ENCODE measurements around the gene NTM. TPM values are rescaled to one million over a fixed set of nuclear protein-coding genes. Genes with fewer than 3 reads are reported as not detected.

Gene NTM
- total RNA-seq, 8 experiments from 2014 or later: 0.80 to 169 (median 18.6) TPM

- Histone ChIP-seq H3K4me1 (replicated peaks in 1 of 2) (peaks cover 2 to 14% of the 10 kb centered on the region in 2 donors), H3K4me3 (no peak overlapping the region), H3K27ac (no peak overlapping the region)
- WGBS, 10 experiments: 0 to 100% (median 87%) methylated on average over 1 to 6 of the region's 8 CpGs; no CpG with 5 or more reads in 2 of the 10 experiments
- in situ Hi-C loops (cut with MboI; ENCODE audit: low pct_unique_long_range_greater_than_20kb in 2 of 9, low sequenced_read_pairs in 9 of 9, unreplicated experiment in 9 of 9): loop anchor here in 1 of 9 experiments (25.0 kb wide), 1 partner anchor 437 kb away; no protein-coding TSS in a partner anchor
- ATAC-seq (replicated peaks in 6 of 8): no peak
These were observed 128.8 kb downstream of the NTM start for GRCh38 chr11:131499199-131499598.

GRCh38 chr11:131503017-131503416 lies 132.6 kb downstream of the NTM start:
- H3K4me1 ChIP-seq (replicated peaks in 1 of 2): peaks cover 20 to 37% of the 10 kb centered on the region in 2 donors
- no peak for ATAC-seq (replicated peaks in 6 of 8)
- in situ Hi-C loops (cut with MboI; ENCODE audit: low pct_unique_long_range_greater_than_20kb in 2 of 9, low sequenced_read_pairs in 9 of 9, unreplicated experiment in 9 of 9): loop anchor here in 2 of 9 experiments (10.0 to 25.0 kb wide), 2 partner anchors 438 to 441 kb away; no protein-coding TSS in a partner anchor
- H3K4me3 ChIP-seq: no peak overlapping the region
- 17 to 100% (median 60%) methylated on average over 1 of the region's 1 CpG; no CpG with 5 or more reads in 4 of the 10 experiments for WGBS, 10 experiments
- H3K27ac ChIP-seq: no peak overlapping the region

GRCh38 chr11:131504199-131504949 lies 134.0 kb downstream of the NTM start:
- peak; percentile 57 to 97 (median 82) for ATAC-seq (replicated peaks in 6 of 8)
- no peak overlapping the region for H3K4me3 ChIP-seq
- H3K27ac ChIP-seq: no peak overlapping the region
- in situ Hi-C loops (cut with MboI; ENCODE audit: low pct_unique_long_range_greater_than_20kb in 2 of 9, low sequenced_read_pairs in 9 of 9, unreplicated experiment in 9 of 9): loop anchor here in 2 of 9 experiments (10.0 to 25.0 kb wide), 2 partner anchors 440 to 442 kb away; no protein-coding TSS in a partner anchor
- H3K4me1 ChIP-seq (replicated peaks in 1 of 2): peaks cover 20 to 27% of the 10 kb centered on the region in 2 donors
- whole genome bisulfite sequencing, 10 experiments: 0 to 83% (median 27%) methylated on average over 1 to 9 of the region's 15 CpGs; no CpG with 5 or more reads in 2 of the 10 experiments

- H3K27ac ChIP-seq: no peak overlapping the region
- WGBS, 10 experiments: 0 to 63% (median 11%) methylated on average over 1 to 5 of the region's 6 CpGs; no CpG with 5 or more reads in 3 of the 10 experiments
- peak in 5 of 8 experiments; percentile 67 to 93 (median 79) for ATAC-seq (replicated peaks in 6 of 8)
These were observed 135.9 kb downstream of the NTM start for GRCh38 chr11:131506348-131506747.

GRCh38 chr11:131510662-131511061 lies 140.2 kb downstream of the NTM start:
- no peak for ATAC-seq (replicated peaks in 6 of 8)
- in situ Hi-C loops (cut with MboI; ENCODE audit: low pct_unique_long_range_greater_than_20kb in 2 of 9, low sequenced_read_pairs in 9 of 9, unreplicated experiment in 9 of 9): loop anchor here in 1 of 9 experiments (25.0 kb wide), 1 partner anchor 448 kb away; no protein-coding TSS in a partner anchor
- H3K4me3 ChIP-seq: no peak overlapping the region
- peaks cover 23 to 31% of the 10 kb centered on the region in 2 donors for H3K4me1 ChIP-seq (replicated peaks in 1 of 2)
- 0 to 80% (median 56%) methylated on average over 1 to 6 of the region's 8 CpGs; no CpG with 5 or more reads in 2 of the 10 experiments for WGBS, 10 experiments
- no peak overlapping the region for H3K27ac ChIP-seq

More at GRCh38 chr11:131506348-131506747, 135.9 kb downstream of the NTM start:
- peaks cover 20 to 31% of the 10 kb centered on the region in 2 donors for H3K4me1 ChIP-seq (replicated peaks in 1 of 2)
- in situ Hi-C loops (cut with MboI; ENCODE audit: low pct_unique_long_range_greater_than_20kb in 2 of 9, low sequenced_read_pairs in 9 of 9, unreplicated experiment in 9 of 9): loop anchor here in 2 of 9 experiments (10.0 to 25.0 kb wide), 2 partner anchors 442 to 444 kb away; no protein-coding TSS in a partner anchor
- H3K4me3 ChIP-seq: no peak overlapping the region

- WGBS, 10 experiments: 0 to 75% (median 38%) methylated on average over 1 to 7 of the region's 9 CpGs; no CpG with 5 or more reads in 2 of the 10 experiments
- in situ Hi-C loops (cut with MboI; ENCODE audit: low pct_unique_long_range_greater_than_20kb in 2 of 9, low sequenced_read_pairs in 9 of 9, unreplicated experiment in 9 of 9): loop anchor here in 1 of 9 experiments (25.0 kb wide), 1 partner anchor 449 kb away; no protein-coding TSS in a partner anchor
- peaks cover 13 to 25% of the 10 kb centered on the region in 2 donors for H3K4me1 ChIP-seq (replicated peaks in 1 of 2)
- peak in 7 of 8 experiments; percentile 34 to 60 (median 46) for ATAC-seq (replicated peaks in 6 of 8)
- no peak overlapping the region for H3K4me3 ChIP-seq
- no peak overlapping the region for H3K27ac ChIP-seq
These were observed 141.4 kb downstream of the NTM start for GRCh38 chr11:131511794-131512193.

- ATAC-seq (replicated peaks in 6 of 8): no peak
- 0 to 100% (median 67%) methylated on average over 1 to 3 of the region's 3 CpGs; no CpG with 5 or more reads in 3 of the 10 experiments for WGBS, 10 experiments
- Histone ChIP-seq H3K4me3 (no peak overlapping the region), H3K4me1 (replicated peaks in 1 of 2) (peaks cover 12 to 28% of the 10 kb centered on the region in 2 donors), H3K27ac (no peak overlapping the region)
- in situ Hi-C loops (cut with MboI; ENCODE audit: low pct_unique_long_range_greater_than_20kb in 2 of 9, low sequenced_read_pairs in 9 of 9, unreplicated experiment in 9 of 9): loop anchor here in 1 of 9 experiments (25.0 kb wide), 1 partner anchor 450 kb away; no protein-coding TSS in a partner anchor
These were observed 141.8 kb downstream of the NTM start for GRCh38 chr11:131512228-131512627.

- Histone ChIP-seq H3K4me3 (no peak overlapping the region), H3K4me1 (replicated peaks in 1 of 2) (peaks cover 27 to 43% of the 10 kb centered on the region in 2 donors), H3K27ac (no peak overlapping the region)
- WGBS, 10 experiments: 10 to 94% (median 78%) methylated on average over 3 to 6 of the region's 6 CpGs; no CpG with 5 or more reads in 2 of the 10 experiments
- in situ Hi-C loops (cut with MboI; ENCODE audit: low pct_unique_long_range_greater_than_20kb in 2 of 9, low sequenced_read_pairs in 9 of 9, unreplicated experiment in 9 of 9): loop anchor here in 1 of 9 experiments (25.0 kb wide), 1 partner anchor 452 kb away; no protein-coding TSS in a partner anchor
- ATAC-seq (replicated peaks in 6 of 8): no peak
These were observed 143.6 kb downstream of the NTM start for GRCh38 chr11:131514062-131514461.

GRCh38 chr11:131518305-131518838 lies 148.0 kb downstream of the NTM start:
- peak in 7 of 8 experiments; percentile 29 to 95 (median 93) for ATAC-seq (replicated peaks in 6 of 8)
- Histone ChIP-seq H3K27ac (peak overlapping the region in 1 of 2 donors; percentile 44), H3K4me3 (no peak overlapping the region), H3K4me1 (replicated peaks in 1 of 2) (peaks cover 28 to 48% of the 10 kb centered on the region in 2 donors)
- 0 to 44% (median 12%) methylated on average over 1 of the region's 1 CpG; no CpG with 5 or more reads in 4 of the 10 experiments for WGBS, 10 experiments
- in situ Hi-C loops (cut with MboI; ENCODE audit: low pct_unique_long_range_greater_than_20kb in 2 of 9, low sequenced_read_pairs in 9 of 9, unreplicated experiment in 9 of 9): loop anchor here in 1 of 9 experiments (25.0 kb wide), 1 partner anchor 456 kb away; no protein-coding TSS in a partner anchor

GRCh38 chr11:131522851-131523250 lies 152.4 kb downstream of the NTM start:
- Histone ChIP-seq H3K4me1 (replicated peaks in 1 of 2) (peaks cover 22 to 26% of the 10 kb centered on the region in 2 donors), H3K27ac (no peak overlapping the region), H3K4me3 (no peak overlapping the region)
- WGBS, 10 experiments: 0 to 83% (median 48%) methylated on average over 1 to 2 of the region's 2 CpGs; no CpG with 5 or more reads in 3 of the 10 experiments
- in situ Hi-C loops (cut with MboI; ENCODE audit: low pct_unique_long_range_greater_than_20kb in 2 of 9, low sequenced_read_pairs in 9 of 9, unreplicated experiment in 9 of 9): loop anchor here in 1 of 9 experiments (25.0 kb wide), 1 partner anchor 461 kb away; no protein-coding TSS in a partner anchor
- peak in 1 of 8 experiments; percentile 25 for ATAC-seq (replicated peaks in 6 of 8)

- H3K27ac ChIP-seq: no peak overlapping the region
These were observed 160.0 kb downstream of the NTM start for GRCh38 chr11:131530407-131530806.

GRCh38 chr11:131533149-131533548 lies 162.7 kb downstream of the NTM start:
- in situ Hi-C loops (cut with MboI; ENCODE audit: low pct_unique_long_range_greater_than_20kb in 2 of 9, low sequenced_read_pairs in 9 of 9, unreplicated experiment in 9 of 9): no loop called here
- H3K27ac ChIP-seq: peak overlapping the region in 1 of 2 donors; percentile 7
- peak in 5 of 8 experiments; percentile 76 to 88 (median 86) for ATAC-seq (replicated peaks in 6 of 8)
- no peak overlapping the region for H3K4me3 ChIP-seq
- peaks cover 28 to 46% of the 10 kb centered on the region in 2 donors for H3K4me1 ChIP-seq (replicated peaks in 1 of 2)
- WGBS, 10 experiments: 0 to 55% (median 20%) methylated on average over 1 to 8 of the region's 8 CpGs; no CpG with 5 or more reads in 2 of the 10 experiments

More at GRCh38 chr11:131530407-131530806, 160.0 kb downstream of the NTM start:
- ATAC-seq (replicated peaks in 6 of 8): peak in 2 of 8 experiments; percentile 9 to 51
- WGBS, 10 experiments: 0 to 83% (median 25%) methylated on average over 1 to 2 of the region's 2 CpGs; no CpG with 5 or more reads in 5 of the 10 experiments
- H3K4me1 ChIP-seq (replicated peaks in 1 of 2): peaks cover 21 to 33% of the 10 kb centered on the region in 2 donors
- in situ Hi-C loops (cut with MboI; ENCODE audit: low pct_unique_long_range_greater_than_20kb in 2 of 9, low sequenced_read_pairs in 9 of 9, unreplicated experiment in 9 of 9): no loop called here
- H3K4me3 ChIP-seq: no peak overlapping the region
